GM23248 (cell line): ENCODE results near the gene ARFRP1. TPM values are rescaled to one million over a fixed set of nuclear protein-coding genes. Genes with fewer than 3 reads are reported as not detected.

Source experiments
- DNase-seq: peaks from one replicate; pipeline ENCODE4 v3.0.0-alpha.2; 2015
- H2AFZ ChIP-seq: fragments of 200-600 bp; sonication (generic); 2 replicates; pipeline ENCODE4 v1.6.1; 2016; ENCODE audit warnings: antibody characterized with exemption
- H3F3A ChIP-seq: fragments of 200-600 bp; sonication (generic); 2 replicates; pipeline ENCODE4 v1.6.1; 2016; ENCODE audit warnings: mild to moderate bottlenecking, antibody characterized with exemption, mixed run types; ENCODE audit not compliant: insufficient read depth
- H3K27ac ChIP-seq: fragments of 200-600 bp; sonication (generic); 2 replicates; pipeline ENCODE4 v1.5.1; 2016; ENCODE audit warnings: mild to moderate bottlenecking
- H3K27me3 ChIP-seq: fragments of 200-600 bp; sonication (generic); replicated peaks from 2 replicates; pipeline ENCODE4 v1.6.1; 2016; ENCODE audit warnings: mild to moderate bottlenecking; ENCODE audit not compliant: insufficient read depth
- H3K36me3 ChIP-seq: fragments of 200-600 bp; sonication (generic); 2 replicates; pipeline ENCODE4 v1.6.1; 2016; ENCODE audit warnings: low read depth, mild to moderate bottlenecking
- H3K4me1 ChIP-seq: fragments of 200-600 bp; sonication (generic); 2 replicates; pipeline ENCODE4 v1.6.1; 2016; ENCODE audit warnings: mild to moderate bottlenecking; ENCODE audit not compliant: insufficient read depth
- H3K4me2 ChIP-seq: fragments of 200-600 bp; sonication (generic); one replicate; pipeline ENCODE4 v1.6.1; 2016; ENCODE audit warnings: mild to moderate bottlenecking; ENCODE audit not compliant: unreplicated experiment
- H3K4me3 ChIP-seq: fragments of 200-600 bp; sonication (generic); 2 replicates; pipeline ENCODE4 v1.5.1; 2016; ENCODE audit warnings: mild to moderate bottlenecking
- H3K79me2 ChIP-seq: fragments of 200-600 bp; sonication (generic); 2 replicates; pipeline ENCODE4 v1.6.1; 2016; ENCODE audit warnings: mild to moderate bottlenecking; ENCODE audit not compliant: insufficient read depth
- H3K9ac ChIP-seq: fragments of 200-600 bp; sonication (generic); 2 replicates; pipeline ENCODE4 v1.6.1; 2016; ENCODE audit warnings: mild to moderate bottlenecking
- H3K9me2 ChIP-seq: fragments of 200-600 bp; sonication (generic); 2 replicates; pipeline ENCODE4 v1.6.1; 2016; ENCODE audit warnings: mixed run types, mild to moderate bottlenecking, moderate library complexity; ENCODE audit not compliant: insufficient read depth
- H3K9me3 ChIP-seq: fragments of 200-600 bp; sonication (generic); one replicate; pipeline ENCODE4 v1.6.1; 2017; ENCODE audit warnings: low read depth
- H4K20me1 ChIP-seq: fragments of 200-600 bp; sonication (generic); 2 replicates; pipeline ENCODE4 v1.6.0; 2016; ENCODE audit not compliant: insufficient read depth
- EZH2 ChIP-seq: fragments of 200-600 bp; sonication (generic); IDR thresholded peaks from 2 replicates; pipeline ENCODE4 v1.6.1; 2018; ENCODE audit warnings: antibody characterized with exemption, mild to moderate bottlenecking; ENCODE audit not compliant: insufficient read depth, poor library complexity, severe bottlenecking
- EZH2phosphoT487 ChIP-seq: fragments of 200-600 bp; sonication (generic); IDR thresholded peaks from 2 replicates; pipeline ENCODE4 v1.6.1; 2018; ENCODE audit warnings: antibody characterized with exemption, moderate library complexity, mild to moderate bottlenecking, low read depth; ENCODE audit not compliant: insufficient read depth
- WGBS, 2 experiments: methylation state at CpG; one replicate each; pipeline ENCODE4 v1.1.6; 2015 to 2017; ENCODE audit warnings: low lambda C conversion rate in 2 of 2, low coverage in 1 of 2; ENCODE audit errors: missing lambda C conversion rate in 2 of 2; 5-methylcytosine and 5-hydroxymethylcytosine counted together
- in situ Hi-C: fragments of 300-500 bp; cut with MboI; formaldehyde crosslinking; loops from 2 replicates; pipeline ENCODE4 v1.15.0; 2020
- polyA plus RNA-seq: library from polyadenylated mRNA; unstranded; fragments of >200 nt; fragmentation: Nextera tagmentation; extraction: Ambion mirVana; gene quantifications from 2 replicates; pipeline ENCODE4 v1.2.1, GENCODE V29; 2016
- total RNA-seq: library from RNA; depleted of rRNA; stranded (reverse); fragments of >200 nt; shearing (Covaris generic); gene quantifications from 2 replicates; pipeline ENCODE4 v1.2.3, GENCODE V29; 2014

ARFRP1 gene
- total and polyA plus RNA-seq, 2 experiments from 2014 or later, result 57.6 to 61.4 TPM

GRCh38 chr20:63697357-63697867 is 10.4 kb downstream of the ARFRP1 start:
- Histone ChIP-seq H4K20me1 (no peaks in the 10 kb centered on the region), H3K4me2 (peak overlapping the region; percentile 25), H3F3A (no peaks in the 10 kb centered on the region; the same call in 1 of the 2 replicates), H3K36me3 (no peaks in the 10 kb centered on the region), H3K9me2 (no peaks in the 10 kb centered on the region), H3K79me2 (peaks cover 8% of the 10 kb centered on the region; the same call in 1 of the 2 replicates), H3K9ac (peak overlapping the region; percentile 44), H3K27me3 (no peaks in the 10 kb centered on the region), H3K9me3 (no peaks in the 10 kb centered on the region), H3K4me3 (peak overlapping the region; percentile 47), H2AFZ (no peak overlapping the region), H3K27ac (no peak overlapping the region), H3K4me1 (peaks cover 24% of the 10 kb centered on the region)
- no peak for DNase-seq
- 50 to 53% methylated on average over 7 of the region's 7 CpGs for WGBS, 2 experiments
- in situ Hi-C loops, result no loop called here
- no peak for TF ChIP-seq EZH2
- TF ChIP-seq EZH2phosphoT487, result no peak

DNA sequence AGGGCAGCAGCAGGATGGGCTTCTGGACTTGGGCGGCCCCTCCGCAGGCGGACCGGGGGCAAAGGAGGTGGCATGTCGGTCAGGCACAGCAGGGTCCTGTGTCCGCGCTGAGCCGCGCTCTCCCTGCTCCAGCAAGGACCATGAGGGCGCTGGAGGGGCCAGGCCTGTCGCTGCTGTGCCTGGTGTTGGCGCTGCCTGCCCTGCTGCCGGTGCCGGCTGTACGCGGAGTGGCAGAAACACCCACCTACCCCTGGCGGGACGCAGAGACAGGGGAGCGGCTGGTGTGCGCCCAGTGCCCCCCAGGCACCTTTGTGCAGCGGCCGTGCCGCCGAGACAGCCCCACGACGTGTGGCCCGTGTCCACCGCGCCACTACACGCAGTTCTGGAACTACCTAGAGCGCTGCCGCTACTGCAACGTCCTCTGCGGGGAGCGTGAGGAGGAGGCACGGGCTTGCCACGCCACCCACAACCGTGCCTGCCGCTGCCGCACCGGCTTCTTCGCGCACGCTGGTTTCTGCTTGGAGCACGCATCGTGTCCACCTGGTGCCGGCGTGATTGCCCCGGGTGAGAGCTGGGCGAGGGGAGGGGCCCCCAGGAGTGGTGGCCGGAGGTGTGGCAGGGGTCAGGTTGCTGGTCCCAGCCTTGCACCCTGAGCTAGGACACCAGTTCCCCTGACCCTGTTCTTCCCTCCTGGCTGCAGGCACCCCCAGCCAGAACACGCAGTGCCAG is 11.0 kb downstream of the ARFRP1 start, which contains the start of gene TNFRSF6B:
TNFRSF6B (plus strand) TSS at position 25 of the 729 bp plus-strand sequence; CDS start at position 141, 116 bp downstream.
- peak within 1 kb of the TSS; percentile 47 for H3K4me3 ChIP-seq
- in situ Hi-C loops, result no loop called here
- 20 to 23% methylated on average over 30 to 50 of the region's 52 CpGs for WGBS, 2 experiments
- H3K36me3 ChIP-seq, result no peaks in the 10 kb centered on the region
- H3K79me2 ChIP-seq, result peaks cover 8% of the 10 kb centered on the region; the same call in 1 of the 2 replicates
- H3K9me2 ChIP-seq, result no peaks in the 10 kb centered on the region
- no peaks in the 10 kb centered on the region for H3K27me3 ChIP-seq
- H3K4me1 ChIP-seq, result peaks cover 24% of the 10 kb centered on the region
- H3K9me3 ChIP-seq, result no peaks in the 10 kb centered on the region
- TF ChIP-seq EZH2phosphoT487, result no peak
- TF ChIP-seq EZH2, result no peak
- no peak within 1 kb of the TSS for H2AFZ ChIP-seq
- H3K27ac ChIP-seq, result no peak within 1 kb of the TSS
- DNase-seq, result peak; percentile 47
- H3K9ac ChIP-seq, result peak within 1 kb of the TSS; percentile 44
- peak within 1 kb of the TSS; percentile 25 for H3K4me2 ChIP-seq
- no peaks in the 10 kb centered on the region for H4K20me1 ChIP-seq
- H3F3A ChIP-seq, result no peaks in the 10 kb centered on the region; the same call in 1 of the 2 replicates

DNA sequence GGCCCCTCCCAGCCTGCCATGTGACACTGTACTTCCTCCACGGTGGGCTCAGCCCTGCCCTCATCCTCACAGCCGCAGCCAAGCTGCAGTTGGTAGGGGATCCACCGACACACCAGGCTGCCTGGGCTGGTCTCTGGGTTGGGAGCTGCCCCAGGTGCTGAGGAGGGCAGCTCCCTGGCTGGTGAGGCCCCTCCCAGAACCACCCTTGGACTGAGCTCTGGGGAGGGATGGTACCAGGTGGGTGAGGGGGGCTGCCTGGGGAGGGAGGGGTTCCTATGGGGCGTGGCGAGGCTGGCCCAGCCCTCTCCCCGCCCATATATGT is 11.5 kb downstream of the ARFRP1 start:
- H3K27me3 ChIP-seq, result no peaks in the 10 kb centered on the region
- TF ChIP-seq EZH2, result no peak
- no peak for TF ChIP-seq EZH2phosphoT487
- no peak overlapping the region; the same call in 1 of the 2 replicates for H3K9ac ChIP-seq
- H4K20me1 ChIP-seq, result no peaks in the 10 kb centered on the region
- H3K36me3 ChIP-seq, result no peaks in the 10 kb centered on the region
- in situ Hi-C loops, result no loop called here
- no peak overlapping the region for H2AFZ ChIP-seq
- WGBS, 2 experiments, result 44 to 58% methylated on average over 3 to 6 of the region's 6 CpGs
- no peaks in the 10 kb centered on the region; the same call in 1 of the 2 replicates for H3F3A ChIP-seq
- H3K4me3 ChIP-seq, result 0 out of 2 replicates have a peak overlapping the region, but pooled peaks have one; percentile 47
- H3K4me1 ChIP-seq, result peaks cover 24% of the 10 kb centered on the region
- no peaks in the 10 kb centered on the region for H3K9me3 ChIP-seq
- H3K4me2 ChIP-seq, result no peak overlapping the region
- H3K27ac ChIP-seq, result no peak overlapping the region
- H3K9me2 ChIP-seq, result no peaks in the 10 kb centered on the region
- peak; percentile 44 for DNase-seq
- peaks cover 8% of the 10 kb centered on the region; the same call in 1 of the 2 replicates for H3K79me2 ChIP-seq

DNA sequence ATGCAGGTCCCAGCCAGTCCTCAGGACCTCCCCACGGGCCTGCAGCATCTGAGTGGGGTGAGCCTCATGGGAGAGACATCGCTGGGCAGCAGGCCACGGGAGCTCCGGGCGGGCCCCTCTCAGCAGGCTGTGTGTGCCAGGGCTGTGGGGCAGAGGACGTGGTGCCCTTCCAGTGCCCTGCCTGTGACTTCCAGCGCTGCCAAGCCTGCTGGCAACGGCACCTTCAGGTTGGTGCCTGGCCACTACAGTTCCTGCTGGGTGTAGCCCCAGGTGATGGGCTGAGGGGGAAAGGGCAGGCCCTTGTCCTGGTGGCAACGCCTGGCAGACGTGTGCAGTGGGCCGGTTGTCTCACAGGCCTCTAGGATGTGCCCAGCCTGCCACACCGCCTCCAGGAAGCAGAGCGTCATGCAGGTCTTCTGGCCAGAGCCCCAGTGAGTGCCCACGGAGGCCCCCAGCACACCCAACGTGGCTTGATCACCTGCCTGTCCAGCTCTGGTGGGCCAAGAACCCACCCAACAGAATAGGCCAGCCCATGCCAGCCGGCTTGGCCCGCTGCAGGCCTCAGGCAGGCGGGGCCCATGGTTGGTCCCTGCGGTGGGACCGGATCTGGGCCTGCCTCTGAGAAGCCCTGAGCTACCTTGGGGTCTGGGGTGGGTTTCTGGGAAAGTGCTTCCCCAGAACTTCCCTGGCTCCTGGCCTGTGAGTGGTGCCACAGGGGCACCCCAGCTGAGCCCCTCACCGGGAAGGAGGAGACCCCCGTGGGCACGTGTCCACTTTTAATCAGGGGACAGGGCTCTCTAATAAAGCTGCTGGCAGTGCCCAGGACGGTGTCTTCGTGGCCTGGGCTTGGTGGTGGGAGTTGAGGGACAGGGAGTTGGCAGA is 12.1 kb downstream of the ARFRP1 start:
- TF ChIP-seq EZH2phosphoT487, result no peak
- TF ChIP-seq EZH2, result no peak
- Histone ChIP-seq H3K4me2 (no peak overlapping the region), H3K79me2 (peaks cover 8% of the 10 kb centered on the region; the same call in 1 of the 2 replicates), H3K27ac (no peak overlapping the region), H3K36me3 (no peaks in the 10 kb centered on the region), H3K4me1 (peaks cover 24% of the 10 kb centered on the region), H3K9ac (no peak overlapping the region), H4K20me1 (no peaks in the 10 kb centered on the region), H3K9me3 (no peaks in the 10 kb centered on the region), H2AFZ (no peak overlapping the region), H3K4me3 (no peak overlapping the region), H3K9me2 (no peaks in the 10 kb centered on the region), H3K27me3 (no peaks in the 10 kb centered on the region), H3F3A (no peaks in the 10 kb centered on the region; the same call in 1 of the 2 replicates)
- in situ Hi-C loops, result no loop called here
- 70 to 75% methylated on average over 24 to 25 of the region's 25 CpGs for WGBS, 2 experiments
- DNase-seq, result no peak
